Activated T-cell treated with anti-CD3 and anti-CD28 coated beads for 48 hours (primary cell): Measurements from ENCODE around the gene GSTM5.
"Not testable (repeated sequence)": the region's sequence is repeated elsewhere in the genome, so short reads cannot be mapped to it uniquely, and the experiment has no call there.

Source experiments
- DNase-seq: peaks from one replicate; pipeline ENCODE4 v3.0.0-alpha.2; 2020; ENCODE audit warnings: low read depth

Gene GSTM5

GRCh38 chr1:109730666-109731065, 18.6 kb downstream of the GSTM5 start:
- DNase-seq = no peak

- no peak for DNase-seq
Observed at GRCh38 chr1:109732390-109732881, 20.4 kb downstream of the GSTM5 start.

- no peak for DNase-seq
Observed at GRCh38 chr1:109733236-109733870, 21.3 kb downstream of the GSTM5 start.

- DNase-seq = peak; percentile 76
Observed at GRCh38 chr1:109739738-109740614, 27.9 kb downstream of the GSTM5 start.

GRCh38 chr1:109740615-109741373, 28.7 kb downstream of the GSTM5 start, which contains the start of gene GSTM3:
TSS of gene GSTM3 (minus strand) at chr1:109741038. CDS start at chr1:109740287, 751 bp downstream.
- no peak for DNase-seq

- DNase-seq = not testable (repeated sequence)
Observed at GRCh38 chr1:109748311-109748710, 36.3 kb downstream of the GSTM5 start.

GRCh38 chr1:109749221-109749620, 37.2 kb downstream of the GSTM5 start:
- no peak for DNase-seq

GRCh38 chr1:109750241-109750882, 38.3 kb downstream of the GSTM5 start:
- DNase-seq = no peak

- DNase-seq = no peak
Observed at GRCh38 chr1:109750920-109751319, 38.9 kb downstream of the GSTM5 start.

GRCh38 chr1:109751531-109752260, 39.6 kb downstream of the GSTM5 start:
- DNase-seq = no peak

GRCh38 chr1:109754738-109755137, 42.7 kb downstream of the GSTM5 start:
- no peak for DNase-seq

GRCh38 chr1:109756325-109756724, 44.3 kb downstream of the GSTM5 start:
- DNase-seq = not testable (repeated sequence)

- no peak for DNase-seq
Observed at GRCh38 chr1:109756848-109757521, 44.9 kb downstream of the GSTM5 start.

GRCh38 chr1:109757936-109758786, 46.1 kb downstream of the GSTM5 start:
- no peak for DNase-seq

- DNase-seq = no peak
Observed at GRCh38 chr1:109759513-109760334, 47.7 kb downstream of the GSTM5 start.

- DNase-seq = no peak
Observed at GRCh38 chr1:109760581-109761226, 48.7 kb downstream of the GSTM5 start.

- DNase-seq = no peak
Observed at GRCh38 chr1:109761227-109762038, 49.4 kb downstream of the GSTM5 start.
